ENCODE measurements around the gene C11orf91.

GRCh38 chr11:33664166-33664565 lies 36.5 kb downstream of the C11orf91 start:
- TF ChIP-seq EP300 (IDR thresholded peaks at IDR 0.05) (no peak), CTCF (IDR thresholded peaks at IDR 0.05) (no peak), POLR2A (IDR thresholded peaks at IDR 0.05) (no peak), POLR2AphosphoS5 (IDR thresholded peaks at IDR 0.05) (no peak)
